ENCODE measurements around the gene SOAT2.
"Not testable (repeated sequence)": the region's sequence is repeated elsewhere in the genome, so short reads cannot be mapped to it uniquely, and the experiment has no call there.

Gene SOAT2

DNA sequence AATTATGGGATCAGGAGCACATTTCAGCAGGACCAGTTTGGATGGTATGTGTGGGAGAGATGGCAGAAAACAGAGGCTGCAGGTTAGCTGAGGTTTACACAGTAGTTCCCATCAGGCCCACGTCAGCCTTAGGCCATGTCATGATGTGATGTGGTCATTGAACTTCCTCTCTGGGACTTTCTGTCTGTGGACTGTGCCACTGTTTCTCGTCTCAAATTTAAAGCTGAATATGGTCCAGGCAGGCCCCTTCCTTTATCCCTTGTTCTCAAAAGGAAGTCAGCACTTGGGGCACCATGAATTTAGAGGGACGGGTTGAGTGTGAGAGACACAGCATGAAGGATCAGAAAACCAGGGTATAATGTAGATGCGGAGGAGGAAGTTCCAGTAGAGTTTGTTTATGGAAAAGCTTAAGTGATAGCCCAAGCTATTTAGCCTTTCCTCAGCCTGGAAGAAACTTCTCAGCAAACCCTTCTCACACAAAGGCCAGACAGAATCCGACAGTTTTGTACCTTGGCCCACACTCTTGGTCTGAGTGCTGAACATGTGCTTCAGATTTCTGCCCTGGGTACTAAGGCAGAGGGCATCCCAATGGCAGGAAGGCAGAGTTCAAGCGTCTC lies 9.4 kb upstream of the SOAT2 start:
- Mint-ChIP-seq H3K36me3 (ENCODE audit: low read depth) (no peaks in the 10 kb centered on the region), H3K9me3 (no peaks in the 10 kb centered on the region), H3K27ac (peak overlapping the region; percentile 76), H3K27me3 (no peaks in the 10 kb centered on the region), H3K4me1 (ENCODE audit: low read depth) (peaks cover 34% of the 10 kb centered on the region), H3K4me3 (no peak overlapping the region)

GRCh38 chr12:53094394-53094787 lies 8.9 kb upstream of the SOAT2 start:
- Mint-ChIP-seq H3K4me3 (no peak overlapping the region), H3K27me3 (no peaks in the 10 kb centered on the region), H3K9me3 (no peaks in the 10 kb centered on the region), H3K27ac (peak overlapping the region; percentile 76), H3K4me1 (ENCODE audit: low read depth) (peaks cover 39% of the 10 kb centered on the region), H3K36me3 (ENCODE audit: low read depth) (no peaks in the 10 kb centered on the region)

DNA sequence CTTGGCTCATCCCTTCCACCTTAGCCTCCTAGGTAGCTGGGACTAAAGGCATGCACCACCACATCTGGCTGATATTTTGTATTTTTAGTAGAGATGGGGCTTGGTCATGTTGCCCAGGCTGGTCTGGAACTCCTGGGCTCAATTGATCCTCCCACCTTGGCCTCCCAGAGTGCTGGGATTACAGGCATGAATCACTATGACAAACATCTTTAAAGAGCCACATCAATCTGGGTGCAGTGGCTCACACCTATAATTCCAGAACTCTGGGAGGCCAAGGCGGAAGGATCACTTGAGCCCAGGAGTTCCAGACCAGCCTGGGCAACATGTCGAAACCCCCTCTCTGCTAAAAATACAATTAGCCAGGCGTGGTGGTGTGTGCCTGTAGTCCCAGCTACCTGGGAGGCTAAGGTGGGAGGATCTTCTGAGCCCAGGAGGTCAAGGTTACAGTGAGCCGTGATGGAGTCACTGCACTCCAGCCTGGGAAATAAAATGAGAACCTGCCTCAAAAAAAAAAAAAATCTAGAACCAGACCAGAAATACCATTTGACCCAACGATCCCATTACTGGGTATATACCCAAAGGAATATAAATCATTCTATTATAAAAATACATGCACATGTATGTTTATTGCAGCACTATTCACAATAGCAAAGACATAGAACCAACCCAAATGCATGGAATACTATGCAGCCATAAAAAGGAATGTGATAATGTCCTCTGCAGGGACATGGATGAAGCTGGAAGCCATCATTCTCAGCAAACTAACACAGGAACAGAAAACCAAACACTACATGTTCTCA lies 8.3 kb upstream of the SOAT2 start:
- H3K4me3 Mint-ChIP-seq; H3K27me3 Mint-ChIP-seq; H3K36me3 Mint-ChIP-seq (ENCODE audit: low read depth); H3K9me3 Mint-ChIP-seq; H3K27ac Mint-ChIP-seq: not testable (repeated sequence)
- peaks cover 40% of the 10 kb centered on the region for H3K4me1 Mint-ChIP-seq (ENCODE audit: low read depth)

GRCh38 chr12:53095596-53095895 lies 7.7 kb upstream of the SOAT2 start:
- not testable (repeated sequence) for H3K36me3 Mint-ChIP-seq (ENCODE audit: low read depth); H3K4me3 Mint-ChIP-seq; H3K9me3 Mint-ChIP-seq; H3K27ac Mint-ChIP-seq; H3K27me3 Mint-ChIP-seq
- H3K4me1 Mint-ChIP-seq (ENCODE audit: low read depth) = peaks cover 40% of the 10 kb centered on the region

GRCh38 chr12:53096089-53096741 lies 7.1 kb upstream of the SOAT2 start:
- H3K27ac Mint-ChIP-seq = no peak overlapping the region
- H3K27me3 Mint-ChIP-seq = no peaks in the 10 kb centered on the region
- peaks cover 44% of the 10 kb centered on the region for H3K4me1 Mint-ChIP-seq (ENCODE audit: low read depth)
- no peaks in the 10 kb centered on the region for H3K36me3 Mint-ChIP-seq (ENCODE audit: low read depth)
- H3K4me3 Mint-ChIP-seq = no peak overlapping the region
- H3K9me3 Mint-ChIP-seq = no peaks in the 10 kb centered on the region

GRCh38 chr12:53096759-53097158 lies 6.5 kb upstream of the SOAT2 start:
- H3K36me3 Mint-ChIP-seq (ENCODE audit: low read depth) = no peaks in the 10 kb centered on the region
- H3K27me3 Mint-ChIP-seq = no peaks in the 10 kb centered on the region
- peak overlapping the region; percentile 37 for H3K27ac Mint-ChIP-seq
- H3K9me3 Mint-ChIP-seq = no peaks in the 10 kb centered on the region
- H3K4me1 Mint-ChIP-seq (ENCODE audit: low read depth) = peaks cover 47% of the 10 kb centered on the region
- peak overlapping the region; percentile 71 for H3K4me3 Mint-ChIP-seq

GRCh38 chr12:53097207-53097563 lies 6.1 kb upstream of the SOAT2 start:
- H3K4me3 Mint-ChIP-seq = peak overlapping the region; percentile 71
- no peaks in the 10 kb centered on the region for H3K9me3 Mint-ChIP-seq
- H3K36me3 Mint-ChIP-seq (ENCODE audit: low read depth) = no peaks in the 10 kb centered on the region
- H3K4me1 Mint-ChIP-seq (ENCODE audit: low read depth) = peaks cover 51% of the 10 kb centered on the region
- no peaks in the 10 kb centered on the region for H3K27me3 Mint-ChIP-seq
- H3K27ac Mint-ChIP-seq = peak overlapping the region; percentile 37

- H3K9me3 Mint-ChIP-seq = no peaks in the 10 kb centered on the region
- peak within 1 kb of the TSS; percentile 92 for H3K27ac Mint-ChIP-seq
- no peaks in the 10 kb centered on the region for H3K27me3 Mint-ChIP-seq
- no peaks in the 10 kb centered on the region for H3K36me3 Mint-ChIP-seq (ENCODE audit: low read depth)
- H3K4me1 Mint-ChIP-seq (ENCODE audit: low read depth) = peaks cover 57% of the 10 kb centered on the region
- H3K4me3 Mint-ChIP-seq = peak within 1 kb of the TSS; percentile 82
These were observed 5.5 kb upstream of the SOAT2 start, which contains the start of gene IGFBP6 for GRCh38 chr12:53097564-53098353. Gene IGFBP6, plus strand, starts transcription at chr12:53097667. Its CDS starts 51 bp downstream, at chr12:53097718.

DNA sequence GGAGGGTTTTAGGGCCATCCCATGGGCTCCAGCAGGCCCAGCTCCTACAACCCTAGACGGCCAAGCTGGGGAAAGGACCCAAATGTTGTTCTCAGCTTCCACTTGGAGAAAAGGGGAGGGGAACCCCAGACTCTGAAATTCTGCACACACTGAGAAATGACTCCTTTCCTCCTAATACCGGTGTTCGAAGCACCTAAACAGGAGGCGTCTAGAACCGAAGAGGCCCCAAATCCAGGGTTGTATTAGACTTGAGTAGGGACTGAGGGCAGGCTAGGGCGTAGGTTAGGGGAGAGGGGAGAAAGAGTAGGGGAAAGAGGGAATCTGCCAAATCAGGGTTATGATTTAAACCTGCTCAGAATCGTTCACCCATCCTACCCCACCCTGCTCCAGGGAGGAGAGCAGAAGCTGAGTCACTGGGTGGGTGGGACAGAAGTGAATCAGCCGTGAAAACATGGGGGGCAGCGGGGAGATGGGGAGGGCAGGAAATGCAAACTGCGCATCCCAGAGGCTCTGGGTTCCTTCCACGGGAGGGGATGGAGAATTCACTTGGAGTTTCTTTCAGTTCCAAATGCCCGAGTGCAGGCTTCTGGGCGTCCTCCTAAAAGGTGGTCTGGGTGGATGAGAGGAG lies 4.8 kb upstream of the SOAT2 start:
- H3K9me3 Mint-ChIP-seq = no peaks in the 10 kb centered on the region
- H3K4me3 Mint-ChIP-seq = peak overlapping the region; percentile 82
- H3K27ac Mint-ChIP-seq = peak overlapping the region; percentile 92
- no peaks in the 10 kb centered on the region for H3K36me3 Mint-ChIP-seq (ENCODE audit: low read depth)
- H3K27me3 Mint-ChIP-seq = no peaks in the 10 kb centered on the region
- peaks cover 64% of the 10 kb centered on the region for H3K4me1 Mint-ChIP-seq (ENCODE audit: low read depth)

DNA sequence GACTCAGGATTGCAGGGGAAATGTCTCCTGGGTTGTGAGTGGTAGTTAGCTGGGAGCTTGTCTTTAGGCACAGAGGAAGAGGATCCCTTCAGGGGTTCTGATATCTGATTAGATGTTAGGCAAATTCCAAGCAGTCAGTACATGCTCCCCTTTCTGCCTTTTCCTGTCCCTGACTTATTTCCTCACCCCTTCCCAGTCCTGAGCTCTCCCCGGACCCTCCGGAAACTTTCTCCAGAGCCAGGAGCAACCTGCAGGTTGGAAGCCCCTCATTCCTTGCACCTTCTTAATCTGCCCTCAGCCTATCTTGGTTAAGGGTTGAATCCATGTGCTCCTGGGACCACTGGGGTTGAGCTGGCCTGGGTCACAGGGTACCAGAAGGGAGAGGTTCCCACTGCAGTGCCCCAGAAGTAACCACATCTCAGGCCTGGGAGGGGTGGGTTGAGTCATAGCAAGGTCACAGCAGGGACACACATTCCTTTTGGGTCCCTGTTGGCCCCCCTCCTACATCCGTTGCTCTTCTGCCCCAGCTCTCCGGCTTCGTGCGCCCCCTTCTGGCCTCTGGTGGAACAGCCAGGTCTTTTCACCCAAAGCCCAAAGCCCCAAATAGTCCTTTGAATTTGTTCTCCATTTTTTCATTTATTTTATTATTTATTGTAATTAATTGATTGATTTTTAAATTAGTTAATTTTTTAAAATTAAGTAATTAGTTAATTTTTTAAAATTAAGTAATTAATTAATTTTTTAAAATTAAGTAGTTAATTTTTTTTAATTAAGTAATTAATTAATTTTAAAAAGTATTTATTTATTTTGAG lies 4.0 kb upstream of the SOAT2 start:
- no peaks in the 10 kb centered on the region for H3K9me3 Mint-ChIP-seq
- H3K27ac Mint-ChIP-seq = peak overlapping the region; percentile 92
- no peaks in the 10 kb centered on the region for H3K36me3 Mint-ChIP-seq (ENCODE audit: low read depth)
- H3K4me3 Mint-ChIP-seq = peak overlapping the region; percentile 82
- no peaks in the 10 kb centered on the region for H3K27me3 Mint-ChIP-seq
- peaks cover 66% of the 10 kb centered on the region for H3K4me1 Mint-ChIP-seq (ENCODE audit: low read depth)

GRCh38 chr12:53100466-53101151 lies 2.7 kb upstream of the SOAT2 start:
- Mint-ChIP-seq H3K9me3 (no peaks in the 10 kb centered on the region), H3K27me3 (no peaks in the 10 kb centered on the region), H3K4me1 (ENCODE audit: low read depth) (peaks cover 69% of the 10 kb centered on the region), H3K27ac (no peak overlapping the region), H3K36me3 (ENCODE audit: low read depth) (no peaks in the 10 kb centered on the region), H3K4me3 (no peak overlapping the region)

DNA sequence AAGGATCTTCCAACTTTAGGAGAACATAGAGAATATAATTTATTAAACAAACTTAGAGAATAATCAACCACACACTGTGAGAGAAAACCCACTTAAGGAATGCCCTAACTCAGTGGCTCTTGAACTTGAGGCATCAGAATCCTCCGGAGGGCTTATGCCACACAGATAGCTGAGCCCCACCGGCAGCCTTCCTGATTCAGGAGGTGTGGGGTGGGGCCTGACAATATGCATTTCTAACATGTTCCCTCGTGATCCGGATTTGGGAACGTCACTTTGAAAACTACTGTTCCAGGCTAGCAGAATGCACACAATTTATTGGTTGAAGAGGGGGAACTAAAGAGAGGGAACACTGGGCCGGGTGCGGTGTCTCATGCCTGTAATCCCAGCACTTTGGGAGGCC lies 2.0 kb upstream of the SOAT2 start:
- Mint-ChIP-seq H3K9me3 (no peaks in the 10 kb centered on the region), H3K27me3 (no peaks in the 10 kb centered on the region), H3K36me3 (ENCODE audit: low read depth) (no peaks in the 10 kb centered on the region), H3K4me3 (no peak overlapping the region), H3K4me1 (ENCODE audit: low read depth) (peaks cover 66% of the 10 kb centered on the region), H3K27ac (peak overlapping the region; percentile 45)

- H3K4me3 Mint-ChIP-seq = no peak overlapping the region
- H3K36me3 Mint-ChIP-seq (ENCODE audit: low read depth) = no peaks in the 10 kb centered on the region
- H3K27me3 Mint-ChIP-seq = no peaks in the 10 kb centered on the region
- no peaks in the 10 kb centered on the region for H3K9me3 Mint-ChIP-seq
- H3K27ac Mint-ChIP-seq = peak overlapping the region; percentile 75
- H3K4me1 Mint-ChIP-seq (ENCODE audit: low read depth) = peaks cover 57% of the 10 kb centered on the region
These were observed 1.1 kb upstream of the SOAT2 start for GRCh38 chr12:53101931-53102781.
